Thoracic aorta (tissue), 2 donors: ENCODE measurements around the gene APOE. TPM values are rescaled to one million over a fixed set of nuclear protein-coding genes. Genes with fewer than 3 reads are reported as not detected.
"Not testable (repeated sequence)": the region's sequence is repeated elsewhere in the genome, so short reads cannot be mapped to it uniquely, and the experiment has no call there.

Experiments
- ATAC-seq: fragments of 150-250 bp; one replicate; pipeline ENCODE4 v1.8.0; 2017; ENCODE audit warnings: low read depth; ENCODE audit not compliant: insufficient number of reproducible peaks, low FRiP score
- DNase-seq: peaks from one replicate; pipeline ENCODE4 v3.0.0-alpha.2; 2020; ENCODE audit warnings: low spot score
- H3K27ac ChIP-seq, 2 donors: fragments of 200-600 bp; sonication (generic); 1 replicate in 1 of 2; 2 replicates in 1 of 2; pipeline ENCODE4 v1.5.1; 2016; ENCODE audit warnings: mild to moderate bottlenecking in 2 of 2, moderate library complexity in 2 of 2
- H3K27me3 ChIP-seq: fragments of 200-600 bp; sonication (generic); replicated peaks from 2 replicates; pipeline ENCODE4 v1.6.0; 2016; ENCODE audit warnings: mild to moderate bottlenecking; ENCODE audit not compliant: insufficient read depth
- H3K36me3 ChIP-seq: fragments of 200-600 bp; sonication (generic); one replicate; pipeline ENCODE4 v1.5.1; 2016
- H3K4me1 ChIP-seq, 2 donors: fragments of 200-600 bp; sonication (generic); 1 replicate in 1 of 2; 2 replicates in 1 of 2; pipeline versions ENCODE4 v1.5.1 to v1.6.0; 2016; ENCODE audit warnings: low read depth in 2 of 2, mild to moderate bottlenecking in 1 of 2; ENCODE audit not compliant: control insufficient read depth in 1 of 2
- H3K4me3 ChIP-seq: fragments of 200-600 bp; sonication (generic); 2 replicates; pipeline ENCODE4 v1.5.1; 2016; ENCODE audit warnings: mild to moderate bottlenecking
- H3K9me3 ChIP-seq: fragments of 200-600 bp; sonication (generic); 2 replicates; pipeline ENCODE4 v1.5.1; 2016
- total RNA-seq, 2 donors: library from RNA; depleted of rRNA; stranded (reverse); fragments of >200 nt; gene quantifications; one replicate each; pipeline versions ENCODE4 v1.1.0 to v1.2.3, GENCODE V29; 2016
- TF ChIP-seq, protein P1 (sequence below): fragments of 200-600 bp; sonication (generic); IDR thresholded peaks from one replicate; pipeline ENCODE4 v1.5.1; 2019; ENCODE audit warnings: antibody characterized with exemption

Gene APOE
- total RNA-seq, 2 donors from 2014 or later = 111 to 333 TPM

GRCh38 chr19:44907613-44908012 is 2.0 kb downstream of the APOE start:
- Histone ChIP-seq H3K4me1 (peaks cover 0 to 7% of the 10 kb centered on the region in 2 donors), H3K27ac (no peak overlapping the region), H3K4me3 (no peak overlapping the region), H3K27me3 (no peaks in the 10 kb centered on the region), H3K36me3 (peaks cover 2% of the 10 kb centered on the region), H3K9me3 (no peaks in the 10 kb centered on the region)
- TF ChIP-seq, protein P1, sequence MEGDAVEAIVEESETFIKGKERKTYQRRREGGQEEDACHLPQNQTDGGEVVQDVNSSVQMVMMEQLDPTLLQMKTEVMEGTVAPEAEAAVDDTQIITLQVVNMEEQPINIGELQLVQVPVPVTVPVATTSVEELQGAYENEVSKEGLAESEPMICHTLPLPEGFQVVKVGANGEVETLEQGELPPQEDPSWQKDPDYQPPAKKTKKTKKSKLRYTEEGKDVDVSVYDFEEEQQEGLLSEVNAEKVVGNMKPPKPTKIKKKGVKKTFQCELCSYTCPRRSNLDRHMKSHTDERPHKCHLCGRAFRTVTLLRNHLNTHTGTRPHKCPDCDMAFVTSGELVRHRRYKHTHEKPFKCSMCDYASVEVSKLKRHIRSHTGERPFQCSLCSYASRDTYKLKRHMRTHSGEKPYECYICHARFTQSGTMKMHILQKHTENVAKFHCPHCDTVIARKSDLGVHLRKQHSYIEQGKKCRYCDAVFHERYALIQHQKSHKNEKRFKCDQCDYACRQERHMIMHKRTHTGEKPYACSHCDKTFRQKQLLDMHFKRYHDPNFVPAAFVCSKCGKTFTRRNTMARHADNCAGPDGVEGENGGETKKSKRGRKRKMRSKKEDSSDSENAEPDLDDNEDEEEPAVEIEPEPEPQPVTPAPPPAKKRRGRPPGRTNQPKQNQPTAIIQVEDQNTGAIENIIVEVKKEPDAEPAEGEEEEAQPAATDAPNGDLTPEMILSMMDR = no peak
- ATAC-seq = no peak
- no peak for DNase-seq

- H3K27me3 ChIP-seq = no peaks in the 10 kb centered on the region
Observed at GRCh38 chr19:44908074-44908835, 2.7 kb downstream of the APOE start.

DNA sequence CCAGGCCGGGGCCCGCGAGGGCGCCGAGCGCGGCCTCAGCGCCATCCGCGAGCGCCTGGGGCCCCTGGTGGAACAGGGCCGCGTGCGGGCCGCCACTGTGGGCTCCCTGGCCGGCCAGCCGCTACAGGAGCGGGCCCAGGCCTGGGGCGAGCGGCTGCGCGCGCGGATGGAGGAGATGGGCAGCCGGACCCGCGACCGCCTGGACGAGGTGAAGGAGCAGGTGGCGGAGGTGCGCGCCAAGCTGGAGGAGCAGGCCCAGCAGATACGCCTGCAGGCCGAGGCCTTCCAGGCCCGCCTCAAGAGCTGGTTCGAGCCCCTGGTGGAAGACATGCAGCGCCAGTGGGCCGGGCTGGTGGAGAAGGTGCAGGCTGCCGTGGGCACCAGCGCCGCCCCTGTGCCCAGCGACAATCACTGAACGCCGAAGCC is 3.3 kb downstream of the APOE start:
- DNase-seq = no peak
- H3K4me1 ChIP-seq = peaks cover 0 to 7% of the 10 kb centered on the region in 2 donors
- no peak overlapping the region for H3K4me3 ChIP-seq
- H3K9me3 ChIP-seq = no peaks in the 10 kb centered on the region
- no peak overlapping the region for H3K27ac ChIP-seq
- H3K36me3 ChIP-seq = no peaks in the 10 kb centered on the region
- ATAC-seq = no peak
- H3K27me3 ChIP-seq = no peaks in the 10 kb centered on the region
- TF ChIP-seq, protein P1 = no peak

More at GRCh38 chr19:44908074-44908835, 2.7 kb downstream of the APOE start:
- H3K4me3 ChIP-seq = no peak overlapping the region
- TF ChIP-seq, protein P1 = no peak
- ATAC-seq (no peak), DNase-seq (no peak)
- H3K36me3 ChIP-seq = no peaks in the 10 kb centered on the region
- H3K27ac ChIP-seq = no peak overlapping the region
- H3K4me1 ChIP-seq = peaks cover 0 to 7% of the 10 kb centered on the region in 2 donors
- H3K9me3 ChIP-seq = no peaks in the 10 kb centered on the region

DNA sequence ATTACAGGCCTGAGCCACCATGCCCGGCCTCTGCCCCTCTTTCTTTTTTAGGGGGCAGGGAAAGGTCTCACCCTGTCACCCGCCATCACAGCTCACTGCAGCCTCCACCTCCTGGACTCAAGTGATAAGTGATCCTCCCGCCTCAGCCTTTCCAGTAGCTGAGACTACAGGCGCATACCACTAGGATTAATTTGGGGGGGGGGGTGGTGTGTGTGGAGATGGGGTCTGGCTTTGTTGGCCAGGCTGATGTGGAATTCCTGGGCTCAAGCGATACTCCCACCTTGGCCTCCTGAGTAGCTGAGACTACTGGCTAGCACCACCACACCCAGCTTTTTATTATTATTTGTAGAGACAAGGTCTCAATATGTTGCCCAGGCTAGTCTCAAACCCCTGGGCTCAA is 4.2 kb downstream of the APOE start:
- Histone ChIP-seq H3K36me3 (no peaks in the 10 kb centered on the region), H3K27ac (no peak overlapping the region), H3K4me1 (peaks cover 0 to 14% of the 10 kb centered on the region in 2 donors), H3K9me3 (no peaks in the 10 kb centered on the region), H3K4me3 (no peak overlapping the region), H3K27me3 (no peaks in the 10 kb centered on the region)
- no peak for ATAC-seq
- no peak for DNase-seq
- TF ChIP-seq, protein P1 = no peak

- H3K27ac ChIP-seq, ATAC-seq: not testable (repeated sequence)
Observed at GRCh38 chr19:44911896-44912295, 6.3 kb downstream of the APOE start.

More at GRCh38 chr19:44911896-44912295, 6.3 kb downstream of the APOE start:
- not testable (repeated sequence) for H3K4me3 ChIP-seq, DNase-seq, H3K27me3 ChIP-seq, H3K36me3 ChIP-seq, H3K9me3 ChIP-seq
- H3K4me1 ChIP-seq = peaks cover 0 to 15% of the 10 kb centered on the region in 2 donors
